ENCODE results near the gene PTPN14.
"Not testable (repeated sequence)": the region's sequence is repeated elsewhere in the genome, so short reads cannot be mapped to it uniquely, and the experiment has no call there.

Gene PTPN14

GRCh38 chr1:214506972-214507431 is 44.4 kb downstream of the PTPN14 start:
- DNase-seq = no peak

GRCh38 chr1:214505134-214505533 is 46.3 kb downstream of the PTPN14 start:
- peak in 1 of 2 experiments; percentile 9 for DNase-seq

DNA sequence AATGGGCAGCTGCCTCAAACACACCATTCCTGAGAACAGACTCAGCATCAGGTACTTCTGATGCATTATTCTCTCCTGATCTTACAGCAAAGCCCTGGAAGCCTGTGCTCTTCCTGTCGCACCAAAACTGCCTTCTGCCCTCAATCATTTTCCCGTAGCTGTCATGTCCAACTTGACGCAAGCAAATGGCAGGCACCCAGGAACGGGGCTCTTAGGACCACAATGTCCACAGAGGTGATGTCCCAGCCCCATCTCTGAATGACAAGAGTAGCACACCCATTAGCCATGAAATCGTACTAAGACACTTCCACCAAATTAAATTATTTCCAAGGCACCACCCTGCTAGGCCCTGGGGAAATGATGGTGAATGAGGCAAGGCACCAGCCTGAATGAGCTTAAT is 47.1 kb downstream of the PTPN14 start:
- DNase-seq = no peak

DNA sequence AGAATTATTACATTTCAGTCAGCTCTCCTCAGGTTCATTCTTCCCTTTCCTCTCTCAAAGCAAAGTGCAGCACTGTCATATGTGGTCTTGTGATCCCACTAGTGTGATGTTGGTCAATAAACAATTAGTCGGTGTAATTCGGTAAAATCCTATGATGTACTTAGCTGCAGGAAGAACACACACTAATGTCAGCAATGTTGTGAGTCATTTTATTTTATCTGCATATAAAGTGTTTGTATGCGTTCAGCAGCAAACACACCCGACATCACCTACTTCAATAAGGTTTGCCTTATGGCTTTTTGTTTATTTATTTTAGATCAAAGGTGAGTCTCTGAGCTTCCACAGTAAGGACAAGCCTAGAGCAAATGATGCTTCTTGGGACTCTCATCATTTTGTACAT is 47.8 kb downstream of the PTPN14 start:
- DNase-seq = no peak

DNA sequence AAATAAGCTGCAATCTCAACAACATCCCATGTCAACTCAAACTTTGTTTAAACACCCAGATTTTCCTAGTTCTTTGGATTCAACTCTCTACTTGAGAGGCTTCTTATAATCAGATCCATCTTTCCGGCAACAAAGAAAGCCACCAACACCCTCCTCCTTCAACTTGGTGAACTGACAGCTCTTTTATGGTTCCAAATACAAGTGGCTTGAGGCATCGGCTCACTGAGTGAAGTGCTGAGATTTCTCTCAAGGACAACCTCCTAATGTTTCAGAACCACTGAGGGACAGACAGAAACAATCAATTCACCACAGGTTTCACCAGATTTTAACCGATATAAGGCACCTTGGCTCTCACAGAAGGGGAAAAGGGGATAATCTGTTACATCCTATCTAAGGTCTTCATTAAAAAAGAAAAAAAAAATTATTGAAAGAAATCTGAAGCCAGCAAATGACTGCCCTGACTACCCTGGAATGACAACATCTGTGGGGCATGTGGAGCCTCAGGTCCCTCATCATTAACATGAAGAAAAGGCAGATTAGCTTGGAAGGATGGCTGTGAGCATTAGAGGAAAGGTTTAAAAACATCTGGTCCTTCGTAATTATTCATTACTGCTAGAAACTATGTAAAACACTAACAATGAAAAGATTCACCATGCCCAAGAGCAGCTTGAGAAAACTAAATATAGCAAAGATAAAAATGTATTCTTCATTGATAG is 50.9 kb downstream of the PTPN14 start:
- DNase-seq = no peak

GRCh38 chr1:214499732-214500131 is 51.7 kb downstream of the PTPN14 start:
- no peak for DNase-seq

DNA sequence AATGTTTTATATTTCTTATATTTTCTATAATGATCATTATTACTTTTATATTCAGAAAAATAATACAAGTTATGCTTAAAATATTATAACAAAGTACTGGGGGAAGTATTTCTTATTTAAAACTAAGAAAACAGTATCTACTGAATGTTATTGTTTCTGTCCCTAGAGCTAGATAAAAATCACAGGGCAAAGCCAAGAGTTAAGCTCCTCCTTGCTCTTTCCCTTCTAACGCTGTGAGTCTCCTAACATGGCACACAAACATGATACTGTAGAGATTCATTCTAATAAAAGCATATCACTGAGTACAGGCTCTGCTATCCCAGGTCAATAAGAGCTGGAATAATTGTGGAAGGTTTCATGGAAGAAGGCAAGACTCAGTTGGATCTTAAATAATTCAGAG is 53.4 kb downstream of the PTPN14 start:
- no peak for DNase-seq

- no peak for DNase-seq
Observed at GRCh38 chr1:214496126-214496525, 55.3 kb downstream of the PTPN14 start.

GRCh38 chr1:214494706-214495105 is 56.7 kb downstream of the PTPN14 start:
- DNase-seq = no peak

DNA sequence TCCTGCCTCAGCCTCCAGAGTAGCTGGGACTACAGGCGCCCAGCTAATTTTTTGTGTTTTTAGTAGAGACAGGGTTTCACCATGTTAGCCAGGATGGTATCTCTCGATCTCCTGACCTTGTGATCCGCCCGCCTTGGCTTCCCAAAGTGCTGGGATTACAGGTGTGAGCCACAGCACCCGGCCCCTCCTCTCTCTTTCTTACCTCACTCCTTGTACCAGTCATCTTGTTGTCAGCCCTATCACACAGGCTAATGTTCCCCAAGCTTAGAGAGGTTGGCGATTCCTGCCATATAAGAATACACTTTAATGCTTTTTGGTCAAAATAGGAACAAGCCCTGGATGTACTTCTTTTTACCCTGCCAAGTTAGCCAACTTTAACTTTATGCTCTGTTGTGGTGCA is 57.2 kb downstream of the PTPN14 start:
- DNase-seq = not testable (repeated sequence)

GRCh38 chr1:214493126-214493796 is 58.1 kb downstream of the PTPN14 start:
- no peak for DNase-seq

DNA sequence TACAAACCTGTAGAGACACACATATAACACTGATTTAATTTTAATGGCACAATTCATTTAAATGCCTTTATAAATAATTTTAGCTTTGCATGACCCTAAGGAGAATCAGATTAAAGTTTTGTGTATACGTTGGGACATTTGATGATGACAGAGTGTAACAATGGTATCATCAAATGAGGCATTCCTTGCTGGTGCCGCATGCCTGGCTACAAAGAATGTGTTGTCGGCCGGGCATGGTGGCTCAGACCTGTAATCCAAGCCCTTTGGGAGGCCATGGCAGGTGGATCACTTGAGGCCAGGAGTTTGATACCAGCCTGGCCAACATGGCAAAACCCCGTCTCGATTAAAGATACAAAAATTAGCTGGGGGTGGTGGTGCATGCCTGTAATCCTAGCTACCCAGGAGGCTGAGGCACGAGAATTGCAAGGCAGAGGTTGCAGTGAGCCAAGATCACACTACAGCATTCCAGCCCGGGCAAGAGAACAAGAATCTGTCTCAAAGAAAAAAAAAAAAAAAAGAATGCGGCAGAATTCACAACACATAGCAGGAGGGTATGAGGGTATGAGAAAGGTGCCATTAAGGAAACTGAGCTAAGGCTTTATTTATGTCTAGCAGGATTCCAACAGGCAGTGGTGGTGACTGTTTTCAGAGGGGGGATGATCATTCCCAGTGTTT is 58.9 kb downstream of the PTPN14 start:
- DNase-seq = no peak

DNA sequence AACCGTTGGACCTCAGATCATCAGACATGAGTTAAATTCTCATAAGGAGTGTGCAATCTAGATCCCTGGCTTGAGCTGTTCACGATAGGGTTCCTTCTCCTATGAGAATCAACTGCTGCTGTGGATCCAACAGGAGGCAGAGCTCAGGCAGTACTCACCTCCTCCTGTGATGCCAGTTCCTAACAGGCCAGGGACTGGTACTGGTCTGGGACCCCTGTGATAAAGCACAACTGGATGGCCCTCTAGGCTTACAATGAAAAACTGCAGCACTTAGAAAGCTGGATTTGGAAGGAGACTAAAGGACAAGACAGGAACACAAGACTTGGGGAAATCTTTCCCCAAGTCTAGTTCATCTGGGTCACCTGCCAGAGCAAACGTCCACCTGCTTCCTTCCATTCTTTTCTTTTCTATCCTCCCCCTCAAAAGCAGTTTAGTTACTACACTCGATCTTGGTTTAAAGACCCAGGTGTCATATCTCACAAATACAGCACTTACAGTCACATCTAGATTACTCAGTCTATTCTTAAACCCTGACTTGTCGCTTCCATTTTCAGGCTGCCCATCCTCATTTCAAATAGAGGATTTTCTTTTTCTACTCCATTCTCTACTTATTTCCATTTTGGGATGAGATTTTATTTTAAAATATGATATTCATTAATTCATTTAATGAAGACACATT is 59.8 kb downstream of the PTPN14 start:
- DNase-seq = no peak

- no peak for DNase-seq
Observed at GRCh38 chr1:214485151-214485550, 66.3 kb downstream of the PTPN14 start.

- DNase-seq = not testable (repeated sequence)
Observed at GRCh38 chr1:214483180-214483579, 68.2 kb downstream of the PTPN14 start.

GRCh38 chr1:214481983-214482634 is 69.3 kb downstream of the PTPN14 start:
- DNase-seq = not testable (repeated sequence)

DNA sequence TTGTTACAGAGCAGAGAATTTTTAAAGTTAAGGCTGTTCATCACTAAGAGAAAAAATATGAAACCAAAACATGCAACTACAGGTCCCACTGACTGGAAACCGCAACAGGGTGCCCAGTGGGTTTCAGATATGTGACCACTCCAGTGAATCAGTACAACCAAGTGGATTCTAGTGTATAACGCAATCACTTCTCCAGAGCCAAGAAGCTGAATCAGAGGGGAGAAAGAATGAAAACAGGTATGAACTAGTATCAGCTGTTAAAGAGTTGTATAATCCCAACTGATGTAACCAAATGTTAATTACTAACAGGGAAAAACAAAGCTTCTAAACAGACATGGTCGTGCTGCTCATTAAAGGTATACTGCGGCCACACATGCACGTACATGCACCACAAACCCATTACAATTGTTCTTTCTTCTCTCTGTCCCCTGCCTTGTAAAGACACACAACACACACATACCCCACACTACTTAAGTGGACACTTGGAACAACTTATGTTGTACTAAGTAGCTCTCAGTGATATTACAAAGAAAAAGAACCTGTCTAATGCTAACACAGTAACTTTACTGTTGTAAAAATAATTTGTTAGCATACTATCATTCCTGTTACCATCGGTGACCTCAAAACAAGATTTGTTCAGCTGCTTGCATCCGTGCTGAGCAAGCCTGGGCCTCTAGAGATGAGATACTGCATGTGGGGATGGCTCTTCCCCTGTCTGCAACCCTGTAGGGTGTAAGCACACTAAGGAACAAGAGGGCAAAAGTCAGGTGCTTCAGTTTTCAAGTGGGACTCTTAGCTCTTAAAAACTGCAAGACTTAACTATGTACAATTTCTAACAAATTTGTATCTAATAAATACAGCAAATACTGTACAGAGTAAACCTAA is 74.2 kb downstream of the PTPN14 start:
- DNase-seq = no peak

DNA sequence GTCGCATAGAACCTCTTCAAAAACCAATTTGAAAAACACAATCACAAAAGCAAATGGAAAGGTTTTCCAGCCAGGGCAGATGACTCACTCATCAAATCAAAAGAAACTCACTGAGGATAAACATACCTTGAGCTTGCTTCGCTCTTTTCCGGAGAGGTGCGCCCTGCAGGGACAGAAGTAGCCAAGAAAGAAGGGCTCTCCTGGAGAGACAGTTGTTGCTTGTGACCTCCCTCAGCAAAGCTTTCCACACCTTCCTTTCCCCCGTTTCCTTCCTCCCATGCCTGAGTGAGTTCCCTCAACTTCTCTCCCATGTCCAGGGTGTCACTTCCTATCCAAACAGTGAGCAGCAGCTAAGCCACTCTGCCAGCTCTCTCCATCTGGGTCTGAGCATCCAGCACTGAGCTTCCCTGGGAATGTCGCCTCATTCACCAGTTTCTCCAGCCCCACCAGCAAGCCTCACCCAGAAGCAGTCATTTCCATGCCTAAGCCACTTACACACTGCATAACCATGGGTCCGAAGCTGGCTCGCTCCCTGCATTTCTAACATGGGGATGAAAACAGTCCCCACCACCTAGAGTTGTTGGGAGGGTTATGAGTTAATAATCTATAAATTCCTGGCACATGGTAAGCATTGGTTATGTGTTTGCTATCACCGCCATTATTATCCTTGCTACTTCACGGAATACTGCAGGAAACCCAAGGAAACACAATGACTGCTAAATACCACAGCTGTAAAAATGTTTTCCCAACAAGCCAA is 75.0 kb downstream of the PTPN14 start:
- DNase-seq = no peak

GRCh38 chr1:214475746-214476145 is 75.7 kb downstream of the PTPN14 start:
- DNase-seq = no peak

- no peak for DNase-seq
Observed at GRCh38 chr1:214475331-214475730, 76.1 kb downstream of the PTPN14 start.

- DNase-seq = no peak
Observed at GRCh38 chr1:214474467-214474866, 76.9 kb downstream of the PTPN14 start.
